Activated naive CD4-positive, alpha-beta T cell treated with anti-CD3 and anti-CD28 coated beads for 36 hours (primary cell): ENCODE data around the gene CCDC146. TPM values are rescaled to one million over a fixed set of nuclear protein-coding genes. Genes with fewer than 3 reads are reported as not detected.

ENCODE experiments used
- CTCF ChIA-PET: fragments of 350-600 bp; sonication (Branson Sonifier 250); formaldehyde crosslinking; loops from one replicate; lab custom pipeline; 2021; ENCODE audit warnings: antibody characterized with exemption; lab: Charles Lee
- DNase-seq: peaks from one replicate; pipeline ENCODE4 v3.0.0-alpha.2; 2020
- H3K27ac Mint-ChIP-seq: one replicate; pipeline ENCODE4 v1.8.0; 2021; ENCODE audit warnings: mild to moderate bottlenecking, mixed read lengths
- H3K27me3 Mint-ChIP-seq: one replicate; pipeline ENCODE4 v1.8.0; 2021; ENCODE audit warnings: low read depth, mixed read lengths
- H3K36me3 Mint-ChIP-seq: one replicate; pipeline ENCODE4 v1.8.0; 2021; ENCODE audit warnings: low read depth, mixed read lengths
- H3K4me1 Mint-ChIP-seq: one replicate; pipeline ENCODE4 v1.8.0; 2021; ENCODE audit warnings: low read depth, mixed read lengths
- H3K4me3 Mint-ChIP-seq: one replicate; pipeline ENCODE4 v1.8.0; 2021; ENCODE audit warnings: mild to moderate bottlenecking, moderate library complexity, mixed read lengths
- H3K9me3 Mint-ChIP-seq: one replicate; pipeline ENCODE4 v1.8.0; 2021; ENCODE audit warnings: mixed read lengths
- intact Hi-C: fragments of 100-400 bp; cut with micrococcal nuclease; formaldehyde crosslinking; loops from one replicate; pipeline ENCODE4 v1.15.1; 2023
- total RNA-seq, 2 experiments: library from RNA; stranded (reverse); gene quantifications; one replicate each; pipeline ENCODE4 v1.2.3, GENCODE V29; 2021

CCDC146 gene
- total RNA-seq, 2 experiments from 2014 or later: 0.31 to 0.49 TPM

DNA sequence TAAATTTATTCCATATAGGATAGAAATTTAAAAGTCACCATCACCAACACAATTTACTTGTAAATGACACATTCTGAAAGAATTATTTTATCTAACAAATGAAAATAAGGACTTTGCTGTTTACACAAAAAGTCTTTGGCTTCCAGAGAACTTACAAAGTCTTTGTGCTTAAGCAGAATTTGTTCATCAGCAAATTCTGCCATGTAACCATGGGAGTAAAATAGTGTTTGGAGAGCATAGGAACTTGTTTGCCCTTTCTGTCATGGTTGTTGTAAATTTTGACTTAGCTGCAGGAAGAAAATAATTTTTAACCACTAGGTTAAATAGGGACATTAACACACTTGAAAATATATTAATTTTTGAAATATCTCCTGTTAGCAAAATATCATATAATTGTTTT, 62.0 kb downstream of the CCDC146 start:
- CTCF ChIA-PET: no interaction called here
- Mint-ChIP-seq H3K27ac (no peak overlapping the region), H3K9me3 (peaks cover 2% of the 10 kb centered on the region), H3K36me3 (peaks cover 4% of the 10 kb centered on the region), H3K4me1 (no peaks in the 10 kb centered on the region), H3K27me3 (no peaks in the 10 kb centered on the region), H3K4me3 (no peak overlapping the region)
- no peak for DNase-seq
- intact Hi-C loops: no loop called here

DNA sequence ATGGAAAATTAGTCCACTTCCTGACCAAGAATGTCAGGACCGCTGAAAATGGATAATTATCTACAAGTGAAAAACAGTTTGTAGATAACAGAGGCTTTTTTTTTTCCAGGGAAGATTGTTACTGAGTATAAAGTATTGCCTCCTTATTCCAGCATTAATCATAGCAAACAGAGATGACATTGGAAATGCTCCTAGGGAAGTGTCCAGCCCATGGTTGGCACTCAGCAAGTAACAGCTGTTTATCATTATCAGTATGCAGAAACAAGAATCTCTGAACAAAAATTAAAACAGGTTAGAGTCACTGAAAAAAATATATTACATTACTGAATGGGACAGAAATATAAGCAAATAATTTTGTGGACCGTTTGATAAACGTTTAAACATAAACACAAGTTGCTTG, 62.6 kb downstream of the CCDC146 start:
- Mint-ChIP-seq H3K36me3 (peaks cover 4% of the 10 kb centered on the region), H3K4me1 (no peaks in the 10 kb centered on the region), H3K27ac (no peak overlapping the region), H3K4me3 (no peak overlapping the region), H3K9me3 (peaks cover 2% of the 10 kb centered on the region), H3K27me3 (no peaks in the 10 kb centered on the region)
- no peak for DNase-seq
- intact Hi-C loops: no loop called here
- CTCF ChIA-PET: no interaction called here

DNA sequence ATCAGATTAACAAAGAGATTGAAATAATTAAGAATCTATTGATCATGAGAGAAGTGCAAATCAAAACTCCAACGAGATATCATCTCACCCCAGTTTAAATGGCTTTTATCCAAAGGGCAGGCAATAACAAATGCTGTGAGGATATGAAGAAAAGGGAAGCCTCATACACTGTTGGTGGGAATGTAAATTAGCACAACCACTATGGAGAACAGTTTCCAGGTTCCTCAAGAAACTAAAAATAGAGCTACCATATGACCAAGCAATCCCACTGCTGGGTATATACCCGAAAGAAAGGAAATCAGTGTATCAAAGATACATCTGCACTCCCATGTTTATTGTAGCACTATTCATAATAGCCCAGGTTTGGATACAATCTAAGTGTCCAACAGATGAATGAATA, 63.5 kb downstream of the CCDC146 start:
- no peak overlapping the region for H3K27ac Mint-ChIP-seq
- H3K27me3 Mint-ChIP-seq: no peaks in the 10 kb centered on the region
- CTCF ChIA-PET: no interaction called here
- H3K4me3 Mint-ChIP-seq: no peak overlapping the region
- no peaks in the 10 kb centered on the region for H3K4me1 Mint-ChIP-seq
- H3K36me3 Mint-ChIP-seq: peaks cover 3% of the 10 kb centered on the region
- peaks cover 2% of the 10 kb centered on the region for H3K9me3 Mint-ChIP-seq
- DNase-seq: no peak
- intact Hi-C loops: no loop called here

DNA sequence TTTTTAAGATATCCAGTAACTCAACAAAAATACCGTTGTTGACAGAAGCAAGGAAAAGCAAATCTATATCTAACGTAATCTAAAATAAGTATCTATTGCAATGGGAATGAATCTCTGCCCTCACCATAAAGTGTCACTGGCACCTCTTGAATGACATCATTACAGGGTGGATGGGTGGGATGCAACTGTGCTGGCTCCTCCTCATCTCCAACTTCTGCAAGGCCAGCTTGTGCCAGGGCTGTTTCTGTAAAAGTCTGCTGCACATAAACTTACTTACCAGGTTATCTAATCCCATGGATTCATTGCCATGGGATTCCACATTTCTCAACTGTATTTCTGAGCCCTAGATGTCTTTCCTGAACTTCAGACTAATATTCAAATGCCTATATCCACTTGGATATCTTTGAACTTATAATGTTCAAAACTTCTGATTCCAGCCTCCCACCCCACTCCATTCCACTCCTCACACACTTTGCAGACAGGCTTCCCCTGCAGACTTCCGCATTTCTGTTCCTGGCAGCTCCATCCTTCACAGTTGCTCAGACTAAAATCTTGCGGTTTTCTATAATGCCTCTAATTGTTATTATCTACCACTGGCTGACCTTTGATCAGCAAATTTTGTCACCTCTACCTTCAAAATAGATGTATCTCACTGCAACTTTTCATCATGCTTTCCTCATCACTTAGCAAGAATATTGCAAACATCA, 66.5 kb downstream of the CCDC146 start:
- CTCF ChIA-PET: no interaction called here
- no peak for DNase-seq
- intact Hi-C loops: no loop called here
- no peak overlapping the region for H3K4me3 Mint-ChIP-seq
- H3K9me3 Mint-ChIP-seq: no peaks in the 10 kb centered on the region
- no peaks in the 10 kb centered on the region for H3K27me3 Mint-ChIP-seq
- peaks cover 11% of the 10 kb centered on the region for H3K4me1 Mint-ChIP-seq
- H3K27ac Mint-ChIP-seq: no peak overlapping the region
- no peaks in the 10 kb centered on the region for H3K36me3 Mint-ChIP-seq

DNA sequence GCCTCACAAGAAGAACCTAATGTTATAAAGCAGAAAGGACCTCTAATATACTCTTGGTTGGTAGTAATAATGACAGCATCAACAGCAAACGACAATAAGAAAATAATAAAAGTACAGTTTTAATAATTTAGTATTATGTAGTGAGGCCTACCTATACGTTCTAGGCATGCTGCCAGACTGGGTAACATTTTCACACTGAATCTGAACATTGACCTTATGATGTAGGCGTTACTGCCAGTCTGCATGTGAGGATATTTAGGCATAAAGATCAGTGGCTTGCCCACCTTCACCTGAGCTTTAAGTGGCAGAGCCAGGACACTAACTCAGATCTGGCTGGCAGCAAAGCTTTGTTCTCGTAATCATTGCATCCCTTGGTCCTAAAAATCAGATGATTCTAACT, 74.7 kb downstream of the CCDC146 start:
- Mint-ChIP-seq H3K27ac (no peak overlapping the region), H3K27me3 (no peaks in the 10 kb centered on the region), H3K36me3 (no peaks in the 10 kb centered on the region), H3K4me3 (no peak overlapping the region), H3K4me1 (peaks cover 30% of the 10 kb centered on the region), H3K9me3 (no peaks in the 10 kb centered on the region)
- no peak for DNase-seq
- intact Hi-C loops: loop anchor here (5.0 to 10.0 kb wide), 3 partner anchors 40 to 72 kb away; partner anchors contain the start of gene CCDC146
- CTCF ChIA-PET: no interaction called here

DNA sequence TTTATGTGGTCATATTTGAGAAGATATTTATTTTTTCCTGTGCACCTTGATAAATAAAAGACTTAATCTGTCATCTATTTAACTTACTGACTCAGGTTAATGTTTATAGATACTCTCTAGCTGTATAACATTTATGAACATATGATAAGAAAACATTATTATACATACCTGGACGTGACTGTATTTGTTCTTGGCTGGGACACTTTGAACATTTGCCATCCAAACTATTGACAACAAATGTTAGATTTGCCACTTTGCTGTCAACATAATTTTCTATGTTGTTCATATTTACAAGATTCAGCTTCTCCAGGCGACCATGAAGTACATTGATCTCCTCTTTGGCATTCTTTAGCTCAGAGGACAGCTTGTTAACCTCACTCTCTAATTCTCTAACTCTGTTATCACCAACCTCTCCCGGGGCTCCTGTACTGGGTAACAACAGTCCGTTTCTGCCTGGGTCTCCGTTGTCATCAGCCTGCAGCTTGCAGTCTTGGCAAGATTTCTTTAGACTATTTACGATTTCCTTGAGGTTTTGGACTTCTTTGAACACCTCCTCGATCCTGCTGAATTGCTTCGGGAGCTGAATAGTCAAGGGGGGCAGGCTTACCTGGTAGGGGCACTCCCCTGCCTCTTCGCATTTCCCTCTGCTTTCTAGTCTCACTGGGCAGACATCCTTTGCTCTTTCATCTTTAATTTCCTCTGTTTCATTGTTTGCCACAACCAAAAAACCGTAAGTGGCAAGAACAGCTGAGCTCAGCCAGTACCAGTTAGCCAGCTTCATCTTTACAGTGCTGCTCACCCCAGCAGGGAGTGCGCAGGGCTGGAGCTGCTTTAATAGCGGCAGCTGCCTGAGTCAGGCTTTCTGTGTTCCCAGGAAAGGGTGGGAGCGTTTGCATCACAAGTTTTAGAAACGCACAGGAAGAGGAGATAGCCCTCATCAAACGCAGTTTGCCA, 76.9 kb downstream of the CCDC146 start, which contains the start of gene FGL2:
Gene FGL2, minus strand, starts transcription at position 807 of the 954 bp plus-strand sequence. Its CDS starts 26 bp downstream, at position 781.
- peak; percentile 47 for DNase-seq
- Mint-ChIP-seq H3K9me3 (no peaks in the 10 kb centered on the region), H3K27me3 (no peaks in the 10 kb centered on the region)

DNA sequence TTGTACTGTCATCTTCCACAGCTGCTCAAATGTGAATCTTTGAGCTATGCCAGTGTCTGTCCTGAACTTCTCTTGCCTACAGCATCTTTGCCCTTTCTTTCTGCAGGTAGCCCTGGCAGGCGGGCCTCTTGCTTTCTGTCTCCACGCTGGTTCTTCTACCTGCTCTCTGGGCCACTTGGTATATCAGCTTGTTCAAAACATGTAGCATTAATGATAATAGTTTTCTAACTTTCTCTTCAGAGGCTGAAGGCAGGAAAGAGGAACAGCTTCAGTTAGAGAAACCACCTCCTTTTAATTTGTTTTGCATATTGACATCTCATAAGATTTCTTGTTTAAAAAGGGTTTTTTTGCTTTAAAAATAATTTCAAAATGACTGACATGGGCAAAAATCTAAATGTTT, 78.1 kb downstream of the CCDC146 start:
- H3K4me1 Mint-ChIP-seq: peaks cover 19% of the 10 kb centered on the region
- CTCF ChIA-PET: interaction anchor here (1.0 to 2.1 kb wide), 2 partner anchors 46 to 131 kb away, joined by 3 to 10 read pairs; no protein-coding TSS in a partner anchor
- no peak overlapping the region for H3K27ac Mint-ChIP-seq

More for the DNA sequence above, 76.9 kb downstream of the CCDC146 start, which contains the start of gene FGL2:
- Mint-ChIP-seq H3K4me1 (peaks cover 19% of the 10 kb centered on the region), H3K4me3 (peak within 1 kb of the TSS; percentile 74), H3K36me3 (no peaks in the 10 kb centered on the region), H3K27ac (no peak within 1 kb of the TSS)
- intact Hi-C loops: loop anchor here (2.0 to 10.0 kb wide), 4 partner anchors 42 to 132 kb away; partner anchors contain the start of gene CCDC146
- CTCF ChIA-PET: interaction anchor here (0.7 to 2.1 kb wide), 2 partner anchors 47 to 151 kb away, joined by 3 to 10 read pairs; no protein-coding TSS in a partner anchor

DNA sequence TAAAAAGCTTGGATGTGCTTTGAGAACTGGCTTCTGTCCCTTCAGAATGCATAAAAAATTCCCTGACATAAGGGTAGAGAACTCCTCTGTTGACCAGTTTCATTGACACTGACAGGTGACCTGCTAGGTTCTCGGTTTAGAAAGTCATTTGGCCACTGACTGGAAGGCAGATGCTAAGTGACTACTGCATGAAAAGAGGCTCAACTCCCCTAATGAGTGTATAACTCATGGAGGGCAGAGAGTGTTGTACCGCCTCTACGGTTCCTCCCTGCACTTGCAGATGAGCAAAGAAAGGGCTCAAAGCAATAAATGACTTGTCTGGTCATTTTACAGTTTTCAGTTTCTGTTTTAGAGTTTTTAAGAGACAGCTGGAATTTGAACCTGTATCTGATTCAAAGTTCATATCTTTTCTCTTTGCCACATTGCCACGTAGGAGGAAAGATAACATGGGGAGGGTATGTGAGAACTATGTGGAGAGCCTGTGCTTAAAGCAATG, 80.1 kb downstream of the CCDC146 start:
- Mint-ChIP-seq H3K36me3 (no peaks in the 10 kb centered on the region), H3K4me1 (peaks cover 19% of the 10 kb centered on the region), H3K9me3 (no peaks in the 10 kb centered on the region), H3K27me3 (no peaks in the 10 kb centered on the region), H3K4me3 (no peak overlapping the region), H3K27ac (no peak overlapping the region)
- intact Hi-C loops: no loop called here
- CTCF ChIA-PET: no interaction called here
- DNase-seq: no peak

More for the DNA sequence above, 78.1 kb downstream of the CCDC146 start:
- Mint-ChIP-seq H3K4me3 (no peak overlapping the region), H3K27me3 (no peaks in the 10 kb centered on the region), H3K9me3 (no peaks in the 10 kb centered on the region), H3K36me3 (no peaks in the 10 kb centered on the region)
- intact Hi-C loops: no loop called here
- DNase-seq: no peak

DNA sequence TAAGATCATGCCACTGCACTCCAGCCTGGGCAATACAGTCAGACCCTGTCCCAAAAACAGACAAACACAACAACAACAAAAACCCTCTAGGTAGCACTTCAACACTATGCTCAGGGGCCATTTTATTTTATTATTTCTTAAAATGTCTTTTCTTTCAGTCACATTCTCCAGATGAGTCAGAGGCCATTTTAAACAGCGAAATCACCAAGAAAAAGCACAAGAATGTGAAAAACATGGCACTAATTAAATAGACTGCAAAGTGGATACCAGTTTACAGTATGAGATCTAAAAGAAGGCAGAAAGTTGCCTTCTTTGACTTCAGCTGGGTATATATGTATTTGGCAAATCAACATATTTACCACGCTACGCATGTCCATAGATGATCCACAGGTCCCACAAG, 83.3 kb downstream of the CCDC146 start:
- intact Hi-C loops: no loop called here
- Mint-ChIP-seq H3K27ac (no peak overlapping the region), H3K9me3 (peaks cover 21% of the 10 kb centered on the region), H3K36me3 (peaks cover 11% of the 10 kb centered on the region), H3K4me1 (no peaks in the 10 kb centered on the region), H3K4me3 (no peak overlapping the region), H3K27me3 (no peaks in the 10 kb centered on the region)
- DNase-seq: no peak
- CTCF ChIA-PET: no interaction called here

DNA sequence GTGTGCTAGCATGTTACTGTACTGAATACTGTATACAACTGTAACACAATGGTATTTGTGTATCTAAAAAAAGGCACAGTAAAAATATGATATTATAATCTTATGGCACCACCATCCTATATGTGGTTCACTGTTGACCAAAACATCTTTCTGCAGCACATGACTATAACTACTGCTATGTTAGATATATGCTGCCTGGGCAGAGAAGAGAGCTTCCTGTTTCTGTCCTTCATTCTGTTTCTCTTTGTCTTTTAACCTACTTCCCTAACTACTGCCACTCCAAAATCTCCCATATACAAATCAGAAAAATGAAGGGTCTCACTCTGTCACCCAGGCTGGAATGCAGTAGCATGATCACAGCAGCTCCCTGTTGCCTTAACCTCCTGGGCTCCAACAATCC, 86.0 kb downstream of the CCDC146 start:
- H3K9me3 Mint-ChIP-seq: peaks cover 21% of the 10 kb centered on the region
- CTCF ChIA-PET: interaction anchor here (0.7 to 0.9 kb wide), 2 partner anchors 15 to 18 kb away, joined by 3 read pairs; no protein-coding TSS in a partner anchor
- H3K4me1 Mint-ChIP-seq: no peaks in the 10 kb centered on the region
- peaks cover 12% of the 10 kb centered on the region for H3K36me3 Mint-ChIP-seq
- H3K27me3 Mint-ChIP-seq: no peaks in the 10 kb centered on the region
- no peak overlapping the region for H3K27ac Mint-ChIP-seq
- intact Hi-C loops: no loop called here
- no peak overlapping the region for H3K4me3 Mint-ChIP-seq
- no peak for DNase-seq

DNA sequence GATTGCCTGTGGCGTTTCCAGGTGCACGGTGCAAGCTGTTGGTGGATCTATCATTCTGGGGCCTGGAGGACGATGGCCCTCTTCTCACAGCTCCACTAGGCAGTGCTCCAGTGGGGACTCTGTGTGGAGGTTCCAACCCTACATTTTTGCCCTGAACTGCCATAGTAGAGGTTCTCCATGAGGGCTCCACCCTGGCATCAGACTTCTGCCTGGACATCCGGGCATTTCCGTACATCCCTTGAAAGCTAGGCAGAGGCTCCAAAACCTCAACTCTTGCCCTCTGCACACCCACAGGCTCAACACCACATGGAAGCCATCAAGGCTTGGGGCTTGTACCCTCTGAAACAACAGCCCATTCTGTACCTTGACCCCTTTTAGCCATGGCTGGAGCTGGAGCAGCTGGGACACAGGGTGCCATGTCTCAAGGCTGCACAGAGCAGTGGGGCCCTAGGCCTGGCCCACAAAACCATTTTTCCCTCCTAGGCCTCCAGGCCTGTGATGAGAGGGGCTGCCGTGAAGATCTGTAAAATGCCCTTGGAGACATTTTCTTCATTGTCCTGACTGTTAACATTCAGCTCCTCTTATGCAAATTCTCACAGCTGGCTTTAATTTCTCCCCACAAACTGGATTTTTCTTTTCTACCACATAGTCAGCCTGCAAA, 87.2 kb downstream of the CCDC146 start:
- Mint-ChIP-seq H3K4me1 (no peaks in the 10 kb centered on the region), H3K9me3 (peaks cover 21% of the 10 kb centered on the region), H3K4me3 (no peak overlapping the region), H3K36me3 (peaks cover 12% of the 10 kb centered on the region), H3K27me3 (no peaks in the 10 kb centered on the region), H3K27ac (no peak overlapping the region)
- intact Hi-C loops: no loop called here
- CTCF ChIA-PET: no interaction called here
- peak; percentile 8 for DNase-seq
